Neural progenitor cell (in vitro differentiated cells): ENCODE measurements around the gene RAB9B. TPM values are rescaled to one million over a fixed set of nuclear protein-coding genes. Genes with fewer than 3 reads are reported as not detected.

Experiments
- DNase-seq: peaks from one replicate; pipeline ENCODE4 v3.0.0-alpha.2; 2016; ENCODE audit warnings: low spot score
- H2AFZ ChIP-seq: fragments of 200-600 bp; sonication (generic); replicated peaks from 2 replicates; pipeline ENCODE4 v1.6.1; 2016; ENCODE audit warnings: antibody characterized with exemption
- H3F3A ChIP-seq: fragments of 200-600 bp; sonication (generic); 2 replicates; pipeline ENCODE4 v1.6.1; 2016; ENCODE audit warnings: antibody characterized with exemption, low read depth
- H3K27ac ChIP-seq: fragments of 200-600 bp; sonication (generic); 2 replicates; pipeline ENCODE4 v1.5.1; 2016; ENCODE audit warnings: mild to moderate bottlenecking
- H3K27me3 ChIP-seq: fragments of 200-600 bp; sonication (generic); 2 replicates; pipeline ENCODE4 v1.6.1; 2016; ENCODE audit warnings: mild to moderate bottlenecking, moderate library complexity
- H3K36me3 ChIP-seq: fragments of 200-600 bp; sonication (generic); 2 replicates; pipeline ENCODE4 v1.5.1; 2016
- H3K4me1 ChIP-seq: fragments of 200-600 bp; sonication (generic); 2 replicates; pipeline ENCODE4 v1.6.1; 2016; ENCODE audit warnings: mixed run types
- H3K4me2 ChIP-seq: fragments of 200-600 bp; sonication (generic); 2 replicates; pipeline ENCODE4 v1.6.1; 2016
- H3K4me3 ChIP-seq: fragments of 200-600 bp; sonication (generic); 2 replicates; pipeline ENCODE4 v1.5.1; 2016
- H3K79me2 ChIP-seq: fragments of 200-600 bp; sonication (generic); 2 replicates; pipeline ENCODE4 v1.6.1; 2016; ENCODE audit warnings: low read depth
- H3K9ac ChIP-seq: fragments of 200-600 bp; sonication (generic); 2 replicates; pipeline ENCODE4 v1.6.1; 2016
- H3K9me3 ChIP-seq: fragments of 200-600 bp; sonication (generic); 2 replicates; pipeline ENCODE4 v1.5.1; 2016; ENCODE audit warnings: low read depth
- H4K20me1 ChIP-seq: fragments of 200-600 bp; sonication (generic); 2 replicates; pipeline ENCODE4 v1.6.1; 2016; ENCODE audit warnings: low read depth
- H3K27ac Mint-ChIP-seq: 3 replicates; pipeline ENCODE4 v1.8.0; 2021; ENCODE audit warnings: mixed read lengths
- H3K27me3 Mint-ChIP-seq: 2 replicates; pipeline ENCODE4 v1.8.0; 2022; ENCODE audit warnings: low read depth, mild to moderate bottlenecking, inconsistent platforms, moderate library complexity, mixed read lengths; ENCODE audit not compliant: insufficient read depth
- H3K36me3 Mint-ChIP-seq: 3 replicates; pipeline ENCODE4 v1.8.0; 2021; ENCODE audit warnings: mixed read lengths
- H3K4me1 Mint-ChIP-seq: 3 replicates; pipeline ENCODE4 v1.8.0; 2021; ENCODE audit warnings: mixed read lengths
- H3K4me3 Mint-ChIP-seq: 3 replicates; pipeline ENCODE4 v1.8.0; 2021; ENCODE audit warnings: mild to moderate bottlenecking, moderate library complexity, mixed read lengths
- H3K9me3 Mint-ChIP-seq: 3 replicates; pipeline ENCODE4 v1.8.0; 2020; ENCODE audit warnings: mixed read lengths
- CTCF ChIP-seq: fragments of 200-600 bp; sonication (generic); IDR thresholded peaks from 2 replicates; pipeline ENCODE4 v1.5.1; 2017; ENCODE audit warnings: antibody characterized with exemption, mild to moderate bottlenecking
- EZH2 ChIP-seq: fragments of 200-600 bp; sonication (generic); IDR thresholded peaks from 2 replicates; pipeline ENCODE4 v1.6.1; 2017; ENCODE audit warnings: antibody characterized with exemption, mild to moderate bottlenecking, moderate library complexity
- EZH2phosphoT487 ChIP-seq: fragments of 200-600 bp; sonication (generic); IDR thresholded peaks from 2 replicates; pipeline ENCODE4 v1.6.1; 2017; ENCODE audit warnings: antibody characterized with exemption
- total RNA-seq: library from RNA; depleted of rRNA; stranded (reverse); fragments of >200 nt; gene quantifications from 2 replicates; pipeline ENCODE4 v1.2.3, GENCODE V29; 2015; ENCODE audit warnings: low replicate concordance

Gene RAB9B
- total RNA-seq, 1 donor from 2014 or later = 2.2 TPM

DNA sequence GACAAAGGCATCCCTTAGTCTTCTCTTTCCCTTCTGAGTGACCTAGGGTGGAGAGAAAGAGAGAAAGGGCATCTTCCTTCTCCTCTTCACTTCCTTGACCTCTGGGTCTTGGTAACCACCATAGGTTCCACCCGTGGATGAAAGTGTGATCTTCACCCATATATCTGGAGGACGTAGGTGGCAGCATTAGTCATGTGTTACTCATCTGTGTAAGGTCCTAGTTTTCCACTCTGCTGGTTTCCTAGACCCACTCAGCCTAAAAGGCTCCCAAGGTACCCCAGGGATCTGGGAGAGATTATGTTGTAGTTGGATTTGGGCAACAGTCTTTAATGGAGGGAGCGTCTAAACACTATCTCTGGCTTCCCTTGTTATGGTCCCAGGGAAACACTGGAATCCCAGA lies 45.5 kb upstream of the RAB9B start:
- H3K4me1 Mint-ChIP-seq = no peaks in the 10 kb centered on the region
- Histone ChIP-seq H3K4me2 (no peak overlapping the region), H3K9ac (no peak overlapping the region), H3K4me3 (no peak overlapping the region), H3K9me3 (no peaks in the 10 kb centered on the region), H3K36me3 (no peaks in the 10 kb centered on the region), H4K20me1 (no peaks in the 10 kb centered on the region), H2AFZ (no peak overlapping the region), H3K79me2 (no peaks in the 10 kb centered on the region), H3K4me1 (no peaks in the 10 kb centered on the region), H3F3A (no peaks in the 10 kb centered on the region), H3K27me3 (no peaks in the 10 kb centered on the region), H3K27ac (no peak overlapping the region)
- no peaks in the 10 kb centered on the region for H3K27me3 Mint-ChIP-seq
- no peaks in the 10 kb centered on the region for H3K9me3 Mint-ChIP-seq
- TF ChIP-seq EZH2phosphoT487 (no peak), EZH2 (no peak), CTCF (no peak)
- H3K4me3 Mint-ChIP-seq = no peak overlapping the region
- no peak for DNase-seq
- H3K27ac Mint-ChIP-seq = no peak overlapping the region
- H3K36me3 Mint-ChIP-seq = peaks cover 15% of the 10 kb centered on the region

GRCh38 chrX:103864886-103865534 lies 33.0 kb upstream of the RAB9B start:
- Histone ChIP-seq H3K27me3 (no peaks in the 10 kb centered on the region), H3K9ac (no peak overlapping the region), H3K27ac (no peak overlapping the region), H3K4me1 (no peaks in the 10 kb centered on the region), H3K4me2 (no peak overlapping the region), H4K20me1 (no peaks in the 10 kb centered on the region), H3K4me3 (no peak overlapping the region), H3K9me3 (peaks cover 3% of the 10 kb centered on the region), H3F3A (no peaks in the 10 kb centered on the region), H3K79me2 (no peaks in the 10 kb centered on the region), H2AFZ (no peak overlapping the region), H3K36me3 (peaks cover 6% of the 10 kb centered on the region)
- peaks cover 4% of the 10 kb centered on the region for H3K4me1 Mint-ChIP-seq
- no peak for DNase-seq
- H3K27ac Mint-ChIP-seq = no peak overlapping the region
- H3K4me3 Mint-ChIP-seq = no peak overlapping the region
- no peaks in the 10 kb centered on the region for H3K36me3 Mint-ChIP-seq
- no peaks in the 10 kb centered on the region for H3K9me3 Mint-ChIP-seq
- H3K27me3 Mint-ChIP-seq = no peaks in the 10 kb centered on the region
- TF ChIP-seq EZH2 (no peak), CTCF (no peak), EZH2phosphoT487 (no peak)

DNA sequence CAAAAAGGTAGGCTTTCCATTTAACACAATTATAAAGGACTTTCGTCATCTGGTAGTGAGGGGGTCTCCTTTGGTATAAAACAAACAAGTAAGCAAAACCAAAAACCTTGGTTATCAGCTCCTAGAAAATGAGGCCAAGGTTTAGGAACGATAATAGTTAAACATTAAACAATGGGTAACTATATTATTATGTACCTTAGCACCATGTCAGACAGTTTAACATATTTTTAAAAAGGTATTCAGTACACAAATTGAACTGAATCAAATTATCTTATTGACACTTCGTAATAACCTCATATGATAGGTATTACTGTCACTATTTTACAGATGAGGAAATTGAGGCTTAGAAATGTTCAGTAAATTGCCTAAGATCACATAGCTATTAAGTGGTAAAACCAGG lies 32.1 kb upstream of the RAB9B start:
- H3K36me3 ChIP-seq = peaks cover 6% of the 10 kb centered on the region
- no peaks in the 10 kb centered on the region for H3F3A ChIP-seq
- no peak overlapping the region for H3K27ac ChIP-seq
- H2AFZ ChIP-seq = no peak overlapping the region
- Mint-ChIP-seq H3K4me1 (peaks cover 4% of the 10 kb centered on the region), H3K36me3 (no peaks in the 10 kb centered on the region), H3K27me3 (peaks cover 2% of the 10 kb centered on the region), H3K4me3 (no peak overlapping the region), H3K9me3 (no peaks in the 10 kb centered on the region), H3K27ac (no peak overlapping the region)
- H3K27me3 ChIP-seq = no peaks in the 10 kb centered on the region
- H3K9me3 ChIP-seq = peaks cover 3% of the 10 kb centered on the region
- no peak overlapping the region for H3K4me2 ChIP-seq
- TF ChIP-seq EZH2 = no peak
- TF ChIP-seq EZH2phosphoT487 = no peak
- no peak for TF ChIP-seq CTCF
- H3K79me2 ChIP-seq = no peaks in the 10 kb centered on the region
- H3K4me1 ChIP-seq = no peaks in the 10 kb centered on the region
- H4K20me1 ChIP-seq = no peaks in the 10 kb centered on the region
- no peak for DNase-seq
- H3K9ac ChIP-seq = no peak overlapping the region
- H3K4me3 ChIP-seq = no peak overlapping the region
